Right renal pelvis (tissue), 4 donors: ENCODE measurements around the gene TTC7B. TPM values are rescaled to one million over a fixed set of nuclear protein-coding genes. Genes with fewer than 3 reads are reported as not detected.
A peak's percentile ranks its signal among the peaks of the same experiment; 100 is the strongest.

ENCODE experiments used
- DNase-seq, 4 donors: peaks; one replicate each; pipeline ENCODE4 v3.0.0-alpha.2; 2013; ENCODE audit warnings: low read depth in 4 of 4, low spot score in 3 of 4, missing footprints in 1 of 4
- polyA plus RNA-seq, 4 donors: library from polyadenylated mRNA; unstranded; fragments of 120-200 nt; gene quantifications; one replicate each; pipeline ENCODE4 v1.2.1, GENCODE V29; 2013; ENCODE audit not compliant: insufficient read length in 4 of 4

TTC7B gene
- polyA plus RNA-seq, 4 donors = 45.5 to 56.3 (median 47.5) TPM

GRCh38 chr14:90777830-90778485 is 38.3 kb downstream of the TTC7B start:
- no peak for DNase-seq

- no peak for DNase-seq
Observed at GRCh38 chr14:90777358-90777757, 38.9 kb downstream of the TTC7B start.

- DNase-seq = no peak
Observed at GRCh38 chr14:90775441-90775840, 40.8 kb downstream of the TTC7B start.

GRCh38 chr14:90774316-90774715 is 41.9 kb downstream of the TTC7B start:
- no peak for DNase-seq

- no peak for DNase-seq
Observed at GRCh38 chr14:90773705-90774104, 42.5 kb downstream of the TTC7B start.

- DNase-seq = no peak
Observed at GRCh38 chr14:90773196-90773486, 43.1 kb downstream of the TTC7B start.

- DNase-seq = no peak
Observed at GRCh38 chr14:90767899-90768298, 48.3 kb downstream of the TTC7B start.

- no peak for DNase-seq
Observed at GRCh38 chr14:90760591-90761316, 55.5 kb downstream of the TTC7B start.

- DNase-seq = no peak
Observed at GRCh38 chr14:90760078-90760444, 56.2 kb downstream of the TTC7B start.

- no peak for DNase-seq
Observed at GRCh38 chr14:90759370-90760077, 56.7 kb downstream of the TTC7B start.

- DNase-seq = no peak
Observed at GRCh38 chr14:90758959-90759358, 57.3 kb downstream of the TTC7B start.

GRCh38 chr14:90758028-90758889 is 58.0 kb downstream of the TTC7B start:
- DNase-seq = peak; percentile 78 to 90 (median 82)

GRCh38 chr14:90757452-90757851 is 58.8 kb downstream of the TTC7B start:
- DNase-seq = no peak

GRCh38 chr14:90756755-90757345 is 59.4 kb downstream of the TTC7B start:
- no peak for DNase-seq

- no peak for DNase-seq
Observed at GRCh38 chr14:90755661-90756304, 60.4 kb downstream of the TTC7B start.

GRCh38 chr14:90753456-90754005 is 62.7 kb downstream of the TTC7B start:
- no peak for DNase-seq

- no peak for DNase-seq
Observed at GRCh38 chr14:90750701-90751100, 65.5 kb downstream of the TTC7B start.

GRCh38 chr14:90750191-90750590 is 66.0 kb downstream of the TTC7B start:
- no peak for DNase-seq

GRCh38 chr14:90747909-90748308 is 68.3 kb downstream of the TTC7B start:
- DNase-seq = no peak

- DNase-seq = no peak
Observed at GRCh38 chr14:90743826-90744225, 72.4 kb downstream of the TTC7B start.
